ENCODE measurements around the gene CDH5. TPM values are rescaled to one million over a fixed set of nuclear protein-coding genes. Genes with fewer than 3 reads are reported as not detected.

CDH5 gene
- total RNA-seq, 1 experiment from 2014 or later: 3.6 TPM

GRCh38 chr16:66403531-66404145 is 37.1 kb downstream of the CDH5 start:
- no peaks in the 10 kb centered on the region for H3K9me3 ChIP-seq (ENCODE audit: insufficient read depth, low read depth)
- H3K9me2 ChIP-seq (ENCODE audit: insufficient read depth): no peaks in the 10 kb centered on the region
- TF ChIP-seq EZH2 (IDR thresholded peaks at IDR 0.05; ENCODE audit: low read depth) (no peak), CTCF (conservative IDR thresholded peaks at IDR 0.05) (no peak)
- H4K20me1 ChIP-seq (ENCODE audit: insufficient read depth): no peaks in the 10 kb centered on the region
- intact Hi-C loops (cut with micrococcal nuclease; ENCODE audit: unreplicated experiment): loop anchor here (10.0 kb wide), 1 partner anchor 129 kb away; no protein-coding TSS in a partner anchor
- H3F3A ChIP-seq (ENCODE audit: insufficient read depth, low read depth): peaks cover 12% of the 10 kb centered on the region
- no peak overlapping the region for H3K4me2 ChIP-seq
- BruUV-seq (replicated peaks): no TSS peak
- H3K36me3 ChIP-seq (ENCODE audit: low read depth): no peaks in the 10 kb centered on the region
- H3K4me1 ChIP-seq (replicated peaks; ENCODE audit: insufficient read depth): peaks cover 19% of the 10 kb centered on the region
- ChIA-PET CTCF (interaction anchor here (0.6 kb wide), 1 partner anchor 84 kb away, joined by 9 read pairs; no protein-coding TSS in a partner anchor), POLR2A (ENCODE audit: unreplicated experiment) (no interaction called here)
- no peaks in the 10 kb centered on the region for H3K79me2 ChIP-seq (ENCODE audit: low read depth)
- H2AFZ ChIP-seq: no peak overlapping the region
- no peaks in the 10 kb centered on the region for H3K27me3 ChIP-seq (ENCODE audit: insufficient read depth, low read depth)
- no peak overlapping the region for H3K27ac ChIP-seq
- DNase-seq: no peak
- H3K4me3 ChIP-seq: no peak overlapping the region

GRCh38 chr16:66405057-66405783 is 38.7 kb downstream of the CDH5 start:
- Histone ChIP-seq H4K20me1 (ENCODE audit: insufficient read depth) (no peaks in the 10 kb centered on the region), H3K79me2 (ENCODE audit: low read depth) (no peaks in the 10 kb centered on the region)

More at GRCh38 chr16:66405057-66405783, 38.7 kb downstream of the CDH5 start:
- ChIA-PET POLR2A (ENCODE audit: unreplicated experiment) (interaction anchor here (0.6 kb wide), 2 partner anchors 45 to 388 kb away, joined by 3 to 4 read pairs; no protein-coding TSS in a partner anchor), CTCF (interaction anchor here (0.6 to 1.0 kb wide), 5 partner anchors 24 to 463 kb away, joined by 3 to 13 read pairs (median 4); no protein-coding TSS in a partner anchor)
- intact Hi-C loops (cut with micrococcal nuclease; ENCODE audit: unreplicated experiment): loop anchor here (5.0 to 10.0 kb wide), 3 partner anchors 130 to 542 kb away; no protein-coding TSS in a partner anchor
- Histone ChIP-seq H2AFZ (no peak overlapping the region), H3K4me1 (replicated peaks; ENCODE audit: insufficient read depth) (peaks cover 34% of the 10 kb centered on the region), H3K36me3 (ENCODE audit: low read depth) (no peaks in the 10 kb centered on the region), H3K4me2 (no peak overlapping the region), H3K27me3 (ENCODE audit: insufficient read depth, low read depth) (no peaks in the 10 kb centered on the region), H3K27ac (no peak overlapping the region), H3K9me2 (ENCODE audit: insufficient read depth) (no peaks in the 10 kb centered on the region), H3F3A (ENCODE audit: insufficient read depth, low read depth) (peaks cover 27% of the 10 kb centered on the region), H3K4me3 (no peak overlapping the region), H3K9me3 (ENCODE audit: insufficient read depth, low read depth) (0 out of 2 replicates have a peak, but pooled peaks cover 6% of the 10 kb centered on the region)
- TF ChIP-seq EZH2 (IDR thresholded peaks at IDR 0.05; ENCODE audit: low read depth): no peak
- no peak for TF ChIP-seq CTCF (conservative IDR thresholded peaks at IDR 0.05)
- no peak for DNase-seq
- BruUV-seq (replicated peaks): no TSS peak
